NCI-H128 (cell line): Measurements from ENCODE around the gene APMAP.

Experiments used
- DNase-seq: peaks from one replicate; lab custom pipeline; 2025; ENCODE audit not compliant: unreplicated experiment; lab: John Stamatoyannopoulos, UW

APMAP gene

GRCh38 chr20:24969186-24970029, 23.1 kb downstream of the APMAP start:
- DNase-seq: no peak

DNA sequence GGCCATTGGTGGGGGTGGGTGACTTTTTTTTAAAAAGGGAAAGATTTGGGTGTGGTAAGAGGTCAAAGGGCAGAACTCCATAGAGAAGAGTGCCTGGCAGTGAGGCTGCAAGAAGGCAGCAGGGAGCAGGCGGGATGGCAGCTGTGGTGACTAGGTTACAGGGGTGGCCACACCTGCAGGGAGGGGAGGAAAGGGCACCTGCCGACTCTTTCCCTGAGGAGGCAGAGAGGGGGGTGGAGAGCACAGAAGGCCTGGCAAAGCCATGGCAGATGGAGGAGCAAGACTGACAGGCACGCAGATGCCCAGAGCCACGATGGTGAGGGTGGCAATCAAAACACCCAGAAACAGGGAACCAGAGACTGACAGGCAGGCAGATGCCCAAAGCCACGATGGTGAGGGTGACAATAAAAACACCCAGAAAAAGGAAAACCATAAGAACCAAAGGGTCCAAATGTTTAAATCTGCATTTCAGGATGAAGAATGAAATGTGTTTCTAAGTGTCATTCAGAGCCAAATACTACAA, 24.2 kb downstream of the APMAP start:
- DNase-seq: no peak

- no peak for DNase-seq
Observed at GRCh38 chr20:24966317-24967012, 26.1 kb downstream of the APMAP start.

- no peak for DNase-seq
Observed at GRCh38 chr20:24965065-24965919, 27.3 kb downstream of the APMAP start.

DNA sequence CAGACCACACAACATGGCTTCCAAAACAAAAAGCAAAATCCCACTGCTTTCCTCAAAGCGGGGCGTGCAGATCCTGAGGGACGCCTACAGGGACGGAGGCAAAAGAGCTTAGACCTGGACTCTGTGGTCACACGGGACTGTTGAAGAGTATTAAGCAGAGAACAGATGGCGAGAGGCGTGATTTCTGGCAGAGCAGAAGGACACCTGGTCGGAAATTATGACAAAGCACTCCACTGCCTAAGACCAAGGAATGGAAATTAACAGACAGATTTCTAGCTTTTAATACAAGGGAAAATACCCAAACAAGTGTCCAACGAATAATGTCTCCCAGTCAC, 28.1 kb downstream of the APMAP start:
- DNase-seq: no peak

- no peak for DNase-seq
Observed at GRCh38 chr20:24963672-24964505, 28.7 kb downstream of the APMAP start.

DNA sequence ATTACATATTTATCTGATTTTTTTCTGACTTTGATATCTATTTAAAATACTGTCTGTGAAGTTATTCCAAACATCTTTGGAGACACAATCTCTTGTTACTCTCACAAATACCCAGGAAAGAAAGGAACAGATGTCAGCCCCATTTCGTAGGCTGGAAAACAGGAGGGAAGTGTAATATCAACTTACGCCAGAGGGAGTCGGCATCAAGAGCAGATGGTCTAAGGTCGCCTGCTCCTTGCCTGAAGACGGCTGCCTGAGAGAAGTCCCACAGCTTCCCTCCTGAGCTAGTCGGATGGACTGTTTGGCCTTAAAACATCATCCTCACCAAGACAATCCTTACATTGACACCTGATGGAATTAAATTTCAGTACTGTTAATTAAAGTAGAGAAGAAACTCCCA, 30.0 kb downstream of the APMAP start:
- no peak for DNase-seq

DNA sequence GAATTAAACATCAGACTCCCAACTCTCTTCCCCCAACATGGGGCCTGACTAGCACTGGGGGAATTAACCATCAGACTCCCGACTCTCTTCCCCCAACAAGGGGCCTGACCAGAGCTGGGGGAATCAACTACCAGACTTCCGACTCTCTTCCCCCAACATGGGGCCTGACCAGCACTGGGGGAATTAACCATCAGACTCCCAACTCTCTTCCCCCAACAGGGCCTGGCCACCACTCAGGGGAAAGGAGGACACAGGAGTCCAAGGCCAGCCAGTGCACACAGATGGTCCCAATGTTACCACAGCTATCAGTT, 30.4 kb downstream of the APMAP start:
- no peak for DNase-seq

DNA sequence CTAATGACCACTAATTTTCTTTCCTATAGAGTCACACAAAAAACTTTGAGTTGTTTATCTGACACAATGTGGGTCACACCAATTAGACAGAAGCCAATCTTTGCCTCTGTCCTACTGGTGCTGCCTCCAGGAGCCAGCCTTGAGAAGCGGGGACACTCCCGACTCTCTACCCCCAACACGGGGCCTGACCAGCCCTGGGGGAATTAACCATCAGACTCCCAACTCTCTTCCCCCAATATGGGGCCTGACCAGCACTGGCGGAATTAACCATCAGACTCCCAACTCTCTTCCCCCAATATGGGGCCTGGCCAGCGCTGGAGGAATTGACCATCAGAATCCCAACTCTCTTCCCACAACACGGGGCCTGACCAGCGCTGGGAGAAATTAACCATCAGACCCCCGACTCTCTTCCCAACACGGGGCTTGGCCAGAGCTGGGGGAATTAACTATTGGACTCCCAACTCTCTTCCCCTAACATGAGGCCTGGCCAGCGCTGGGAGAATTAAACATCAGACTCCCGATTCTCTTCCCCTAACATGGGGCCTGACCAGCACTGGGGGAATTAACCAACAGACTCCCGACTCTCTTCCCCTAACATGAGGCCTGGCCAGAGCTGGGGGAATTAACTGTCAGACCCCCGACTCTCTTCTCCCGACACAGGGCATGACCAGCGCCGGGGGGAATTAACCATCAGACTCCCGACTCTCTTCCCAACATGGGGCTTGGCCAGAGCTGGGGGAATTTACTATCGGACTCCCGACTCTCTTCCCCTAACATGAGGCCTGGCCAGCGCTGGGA, 31.0 kb downstream of the APMAP start:
- DNase-seq: no peak

GRCh38 chr20:24960861-24961260, 31.7 kb downstream of the APMAP start:
- DNase-seq: no peak

DNA sequence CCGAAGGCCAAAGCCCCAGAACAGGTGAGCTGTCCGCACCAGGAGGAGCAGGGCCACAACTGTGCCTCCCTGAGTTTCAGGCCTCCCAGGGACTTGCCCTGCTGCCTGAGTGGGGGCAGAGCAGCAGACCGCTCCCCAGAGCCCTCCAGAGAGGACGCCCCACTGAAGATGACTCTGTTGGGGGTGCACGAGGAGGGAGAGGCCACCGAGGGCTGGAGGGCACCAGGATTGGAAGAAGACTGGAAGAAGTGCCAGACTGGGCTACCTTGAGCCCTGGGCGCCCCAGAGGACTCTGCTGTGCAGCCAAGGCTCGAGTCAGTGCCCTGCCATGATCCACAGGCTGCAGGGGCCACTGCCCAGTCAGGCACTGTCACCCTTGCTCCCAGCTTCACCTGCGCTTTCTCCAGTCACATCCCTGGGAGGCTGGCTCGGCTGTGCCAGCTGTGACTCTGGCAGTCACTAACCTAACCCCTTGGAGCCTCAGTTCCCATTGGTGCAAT, 32.2 kb downstream of the APMAP start:
- no peak for DNase-seq

GRCh38 chr20:24959591-24960301, 32.8 kb downstream of the APMAP start:
- DNase-seq: no peak

- DNase-seq: no peak
Observed at GRCh38 chr20:24958506-24959385, 33.8 kb downstream of the APMAP start.

DNA sequence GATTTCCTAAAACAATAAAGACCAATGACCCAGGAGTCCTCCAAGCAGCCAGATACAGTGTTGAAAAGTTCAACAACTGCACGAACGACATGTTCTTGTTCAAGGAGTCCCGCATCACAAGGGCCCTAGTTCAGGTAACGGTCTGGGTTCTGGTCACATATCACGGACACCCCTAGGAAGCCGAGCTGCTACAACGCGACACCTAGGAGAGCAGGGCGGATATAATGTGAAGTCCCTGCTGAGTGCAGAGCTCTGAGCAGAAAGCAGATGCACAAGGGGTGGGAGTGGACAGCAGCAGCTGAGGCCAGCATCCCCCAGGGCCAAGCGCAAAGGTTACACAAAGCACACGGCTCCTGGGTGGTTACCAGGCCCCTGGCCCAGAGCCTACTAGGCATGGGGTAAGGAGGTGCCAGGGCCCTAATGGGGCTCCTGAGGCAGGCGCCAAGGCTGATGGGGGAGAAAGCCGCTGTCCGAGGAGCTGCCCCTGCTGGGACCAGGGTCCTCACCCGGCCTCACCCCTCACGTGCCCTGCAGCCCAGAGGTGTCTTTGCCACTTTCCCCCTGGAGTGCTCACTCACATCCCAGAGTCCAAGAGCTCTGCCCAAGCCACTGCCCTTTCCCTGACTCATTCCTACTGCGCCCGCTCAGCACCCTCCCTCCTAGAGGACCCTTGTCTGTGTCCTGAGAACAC, 35.1 kb downstream of the APMAP start:
- no peak for DNase-seq

DNA sequence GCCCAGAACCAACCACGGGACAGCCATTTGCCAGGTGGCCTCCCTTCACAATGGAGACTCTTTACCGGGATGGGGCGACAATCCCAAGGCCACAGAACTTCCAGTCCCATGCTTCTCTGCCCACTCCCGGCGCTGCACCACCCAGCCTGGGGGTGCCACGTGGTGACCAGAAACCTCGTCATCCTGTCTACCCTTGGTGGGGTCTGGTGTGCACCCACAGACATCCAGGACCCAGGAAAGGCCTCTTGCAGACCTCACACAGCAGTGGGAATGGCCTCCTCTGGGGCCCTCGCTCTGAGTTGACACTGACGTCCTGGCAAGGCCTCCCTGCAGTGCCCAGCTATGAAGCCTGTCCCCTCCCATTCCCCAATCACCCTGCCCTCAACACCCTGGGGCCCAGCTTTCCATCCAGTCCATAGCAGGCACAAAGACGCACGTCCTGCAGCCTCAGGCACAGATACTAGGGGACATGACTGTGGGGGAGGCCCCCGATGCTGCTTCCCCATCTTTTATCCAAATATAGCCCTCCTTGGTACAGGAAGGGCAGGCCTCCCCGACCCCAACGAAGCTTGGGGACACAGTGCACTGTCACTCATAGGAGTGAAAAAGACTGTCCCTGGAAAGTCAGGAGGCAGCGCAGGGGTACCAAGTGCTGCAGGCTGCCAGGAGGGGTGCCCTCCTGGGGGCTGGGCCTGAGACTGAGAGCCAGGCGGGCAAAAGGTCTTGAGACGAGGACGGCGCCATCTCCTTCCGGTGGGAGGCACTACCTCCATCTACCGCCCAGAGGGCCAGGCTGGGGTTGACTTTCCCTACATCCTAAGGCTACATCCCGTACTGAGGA, 36.3 kb downstream of the APMAP start:
- DNase-seq: no peak

DNA sequence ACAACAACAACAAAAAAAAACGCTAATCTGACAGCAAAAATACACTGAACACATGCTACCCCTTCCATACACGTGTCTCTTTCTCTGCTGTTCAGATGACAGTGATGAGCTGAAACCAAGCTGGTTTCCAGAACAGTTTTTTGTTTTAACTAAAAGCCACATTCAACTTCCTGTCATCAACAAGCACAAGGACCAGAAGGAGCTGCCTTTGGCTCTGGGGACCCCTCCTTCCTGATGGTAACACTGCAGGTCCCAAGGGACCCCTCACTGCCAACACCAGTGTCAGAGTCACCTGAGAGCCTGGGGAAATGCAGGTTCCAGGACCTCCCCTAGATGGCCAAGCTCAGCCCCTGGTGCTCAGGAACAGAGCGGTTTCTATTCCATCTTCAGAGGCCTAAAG, 37.5 kb downstream of the APMAP start:
- DNase-seq: no peak

DNA sequence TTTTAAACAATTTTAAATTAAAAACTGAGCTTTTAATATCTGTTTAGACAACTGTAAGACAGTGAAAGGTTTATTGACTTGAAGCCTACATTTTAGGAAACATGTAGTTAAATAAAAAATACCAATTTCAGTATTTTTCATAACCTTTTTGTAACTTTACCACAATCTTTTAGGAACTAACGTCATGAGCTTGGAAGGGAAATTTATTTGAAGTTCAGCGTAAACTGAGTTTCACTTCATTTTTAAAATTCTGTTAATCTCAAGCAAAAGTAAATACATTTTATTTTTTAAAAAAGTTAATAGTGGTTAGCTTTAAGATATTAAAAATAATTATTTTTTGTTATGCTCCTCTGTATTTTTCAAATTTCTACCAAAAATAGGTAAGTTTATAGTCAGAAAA, 38.0 kb downstream of the APMAP start:
- no peak for DNase-seq
